HL-60 (cell line): ENCODE measurements around the gene ARID3C.

Experiments
- DNase-seq, 2 experiments: peaks; one replicate each; pipeline ENCODE4 v3.0.0-alpha.2; 2010 to 2020; ENCODE audit warnings: low read depth in 1 of 2, low spot score in 1 of 2
- H3K27ac ChIP-seq: fragments of 250-450 bp; sonication (Bioruptor Pico); replicated peaks from 2 replicates; pipeline ENCODE4 v1.5.1; 2020; ENCODE audit warnings: mild to moderate bottlenecking, moderate library complexity
- H3K27me3 ChIP-seq: fragments of 250-450 bp; sonication (Bioruptor Pico); 2 replicates; pipeline ENCODE4 v1.5.1; 2021; ENCODE audit warnings: mild to moderate bottlenecking, moderate library complexity; ENCODE audit not compliant: insufficient read depth, poor library complexity, severe bottlenecking
- H3K4me3 ChIP-seq: replicated peaks from 2 replicates; pipeline ENCODE4 v1.5.1; 2011; ENCODE audit warnings: mild to moderate bottlenecking, control low read depth, low read length; ENCODE audit not compliant: insufficient read depth
- CTCF ChIP-seq: IDR thresholded peaks from one replicate; pipeline ENCODE4 v1.5.1; 2011; ENCODE audit warnings: low read length, control low read depth, inconsistent platforms; ENCODE audit not compliant: insufficient read depth
- GABPA ChIP-seq: IDR thresholded peaks from 2 replicates; pipeline ENCODE4 v1.6.1; 2012; ENCODE audit warnings: low read depth
- POLR2AphosphoS5 ChIP-seq: IDR thresholded peaks from 2 replicates; pipeline ENCODE4 v1.6.1; 2012; ENCODE audit warnings: low read depth
- REST ChIP-seq: IDR thresholded peaks from 2 replicates; pipeline ENCODE4 v1.6.1; 2012; ENCODE audit warnings: low read depth; ENCODE audit not compliant: insufficient replicate concordance
- SPI1 ChIP-seq: IDR thresholded peaks from 2 replicates; pipeline ENCODE4 v1.6.1; 2012; ENCODE audit warnings: low read depth, mild to moderate bottlenecking, borderline replicate concordance

ARID3C gene

DNA sequence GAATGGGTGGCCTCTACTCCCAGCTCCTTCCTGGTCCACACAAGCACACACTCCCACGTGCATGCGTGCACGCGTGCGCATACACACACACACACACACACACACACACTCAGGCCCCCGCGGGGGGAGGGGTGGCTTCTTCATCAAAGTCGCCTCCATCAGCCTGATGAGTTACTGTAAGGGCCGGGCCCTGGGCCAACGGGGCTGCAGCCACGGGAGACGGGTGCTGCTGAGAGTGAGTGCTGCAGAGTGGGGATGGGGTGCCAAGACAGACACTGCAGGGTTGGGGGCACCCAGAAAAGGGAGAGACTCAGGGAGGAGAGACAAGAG is 57.4 kb downstream of the ARID3C start:
- H3K27ac ChIP-seq, result no peak overlapping the region
- TF ChIP-seq REST (no peak), CTCF (no peak), GABPA (no peak), POLR2AphosphoS5 (no peak), SPI1 (no peak)
- DNase-seq, result no peak
- no peak overlapping the region for H3K4me3 ChIP-seq
- H3K27me3 ChIP-seq, result peaks cover 14% of the 10 kb centered on the region
